Hepatocyte (in vitro differentiated cells): Measurements from ENCODE around the gene LGR4. TPM values are rescaled to one million over a fixed set of nuclear protein-coding genes. Genes with fewer than 3 reads are reported as not detected.
A peak's percentile ranks its signal among the peaks of the same experiment; 100 is the strongest.

Source experiments
- DNase-seq: peaks from one replicate; pipeline ENCODE4 v3.0.0-alpha.2; 2016; ENCODE audit warnings: low spot score
- H2AFZ ChIP-seq: fragments of 200-600 bp; sonication (generic); 2 replicates; pipeline ENCODE4 v1.6.0; 2016; ENCODE audit warnings: antibody characterized with exemption, mild to moderate bottlenecking
- H3K27ac ChIP-seq: fragments of 200-600 bp; sonication (generic); 2 replicates; pipeline ENCODE4 v1.5.1; 2016; ENCODE audit warnings: mild to moderate bottlenecking
- H3K27me3 ChIP-seq: fragments of 200-600 bp; sonication (generic); 2 replicates; pipeline ENCODE4 v1.6.1; 2016
- H3K36me3 ChIP-seq: fragments of 200-600 bp; sonication (generic); replicated peaks from 2 replicates; pipeline ENCODE4 v1.5.1; 2016; ENCODE audit warnings: low read depth; ENCODE audit not compliant: insufficient read depth
- H3K4me1 ChIP-seq: fragments of 200-600 bp; sonication (generic); 2 replicates; pipeline ENCODE4 v1.5.1; 2016; ENCODE audit warnings: mild to moderate bottlenecking, moderate library complexity; ENCODE audit not compliant: insufficient read depth
- H3K4me2 ChIP-seq: fragments of 200-600 bp; sonication (generic); 2 replicates; pipeline ENCODE4 v1.6.0; 2016
- H3K4me3 ChIP-seq: fragments of 200-600 bp; sonication (generic); 2 replicates; pipeline ENCODE4 v1.5.1; 2016; ENCODE audit warnings: mild to moderate bottlenecking
- H3K79me2 ChIP-seq: fragments of 200-600 bp; sonication (generic); 2 replicates; pipeline ENCODE4 v1.6.0; 2017; ENCODE audit warnings: mild to moderate bottlenecking
- H3K9me2 ChIP-seq: fragments of 200-600 bp; sonication (generic); replicated peaks from 2 replicates; pipeline ENCODE4 v1.6.0; 2017; ENCODE audit warnings: mild to moderate bottlenecking; ENCODE audit not compliant: insufficient read depth
- H3K9me3 ChIP-seq: fragments of 200-600 bp; sonication (generic); 2 replicates; pipeline ENCODE4 v1.5.1; 2016; ENCODE audit warnings: low read depth, mild to moderate bottlenecking
- H4K20me1 ChIP-seq: fragments of 200-600 bp; sonication (generic); 2 replicates; pipeline ENCODE4 v1.6.0; 2016; ENCODE audit warnings: mild to moderate bottlenecking; ENCODE audit not compliant: insufficient read depth, poor library complexity, severe bottlenecking
- CTCF ChIP-seq: fragments of 200-600 bp; sonication (generic); IDR thresholded peaks from 2 replicates; pipeline ENCODE4 v1.5.1; 2016; ENCODE audit warnings: antibody characterized with exemption, mild to moderate bottlenecking; ENCODE audit not compliant: poor library complexity
- EZH2 ChIP-seq: fragments of 200-600 bp; sonication (generic); IDR thresholded peaks from 2 replicates; pipeline ENCODE4 v1.6.1; 2016; ENCODE audit warnings: antibody characterized with exemption, mild to moderate bottlenecking, borderline replicate concordance
- EZH2phosphoT487 ChIP-seq: fragments of 200-600 bp; sonication (generic); IDR thresholded peaks from one replicate; pipeline ENCODE4 v1.6.1; 2018; ENCODE audit warnings: antibody characterized with exemption, mild to moderate bottlenecking, low read depth, moderate library complexity; ENCODE audit not compliant: unreplicated experiment, severe bottlenecking
- WGBS: methylation state at CpG from one replicate; pipeline ENCODE4 v1.1.6; 2016; ENCODE audit warnings: low lambda C conversion rate; ENCODE audit errors: missing lambda C conversion rate; 5-methylcytosine and 5-hydroxymethylcytosine counted together
- polyA plus RNA-seq: library from polyadenylated mRNA; unstranded; fragments of >200 nt; fragmentation: Nextera tagmentation; extraction: Ambion mirVana; gene quantifications from 2 replicates; pipeline ENCODE4 v1.2.1, GENCODE V29; 2016
- total RNA-seq: library from RNA; depleted of rRNA; stranded (reverse); fragments of >200 nt; gene quantifications from 2 replicates; pipeline ENCODE4 v1.2.3, GENCODE V29; 2014

LGR4 gene
- total and polyA plus RNA-seq, 2 experiments from 2014 or later: 27.2 to 115 TPM

DNA sequence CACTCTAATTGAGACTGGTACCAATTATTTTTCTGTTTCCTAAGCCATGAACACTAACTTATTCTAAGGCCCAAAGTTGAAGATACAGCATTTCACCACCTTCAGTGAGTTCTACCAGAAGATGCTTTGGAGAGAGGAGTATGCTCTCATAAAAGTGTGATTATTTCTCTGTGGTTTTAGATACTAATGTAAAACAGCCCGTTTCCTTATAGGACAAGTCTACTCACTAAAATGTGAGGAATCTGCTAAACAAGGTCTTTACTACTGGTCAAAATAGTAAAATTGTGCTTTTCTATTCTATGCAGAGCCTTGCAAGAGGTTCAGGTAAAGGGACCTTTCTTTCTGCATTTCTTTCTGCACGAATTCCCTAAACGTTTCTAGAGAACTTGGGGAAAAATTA is 2.4 kb downstream of the LGR4 start:
- Histone ChIP-seq H3K4me1 (peaks cover 41% of the 10 kb centered on the region), H4K20me1 (peaks cover 14% of the 10 kb centered on the region), H3K36me3 (no peaks in the 10 kb centered on the region), H3K9me3 (no peaks in the 10 kb centered on the region), H3K27ac (peak overlapping the region; percentile 89), H3K27me3 (no peaks in the 10 kb centered on the region), H2AFZ (no peak overlapping the region), H3K4me2 (peak overlapping the region; percentile 91), H3K9me2 (no peaks in the 10 kb centered on the region), H3K4me3 (peak overlapping the region; percentile 84), H3K79me2 (peaks cover 71% of the 10 kb centered on the region)
- no peak for TF ChIP-seq CTCF
- no peak for TF ChIP-seq EZH2
- TF ChIP-seq EZH2phosphoT487: no peak
- DNase-seq: no peak
- 23% methylated on average over 3 of the region's 3 CpGs for WGBS

DNA sequence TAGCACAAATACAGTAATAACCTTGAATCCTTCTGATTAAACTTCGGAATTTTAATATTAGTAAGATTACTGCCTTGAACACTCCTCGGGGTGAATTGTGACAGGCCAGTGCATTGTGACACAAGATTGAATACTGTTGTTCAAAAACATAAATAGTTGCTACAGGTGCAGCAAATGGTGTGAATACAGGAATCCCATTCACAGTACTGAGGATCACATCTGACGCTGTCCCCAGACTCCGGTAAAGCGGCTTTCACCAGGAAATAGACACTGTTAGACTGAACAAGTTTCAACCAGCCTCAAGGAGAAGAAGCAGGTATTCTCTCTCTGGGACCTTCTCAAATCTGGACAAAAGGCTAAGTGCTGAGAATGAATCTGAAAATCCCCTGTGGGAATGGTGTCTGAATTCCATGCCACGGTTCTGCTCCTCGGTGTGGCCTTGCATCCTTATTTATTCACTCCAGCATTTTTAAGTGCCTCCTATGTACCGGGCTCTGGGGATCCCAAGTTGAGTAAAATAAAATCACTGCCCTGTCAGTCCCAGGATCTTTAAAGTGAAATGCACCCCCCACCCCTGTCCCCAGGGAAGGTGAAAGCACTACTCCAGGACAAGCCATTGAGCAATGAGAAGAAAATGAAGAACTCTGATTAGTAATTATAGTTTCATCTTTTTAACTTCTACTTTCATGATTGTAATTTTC is 3.4 kb downstream of the LGR4 start:
- H3K4me3 ChIP-seq: peak overlapping the region; percentile 84
- H3K27ac ChIP-seq: peak overlapping the region; percentile 89
- H3K36me3 ChIP-seq: no peaks in the 10 kb centered on the region
- H3K4me1 ChIP-seq: peaks cover 51% of the 10 kb centered on the region
- TF ChIP-seq EZH2phosphoT487 (no peak), EZH2 (no peak), CTCF (no peak)
- H2AFZ ChIP-seq: no peak overlapping the region
- H3K4me2 ChIP-seq: peak overlapping the region; percentile 91
- H3K9me3 ChIP-seq: no peaks in the 10 kb centered on the region
- no peak for DNase-seq
- H3K79me2 ChIP-seq: peaks cover 75% of the 10 kb centered on the region
- H3K27me3 ChIP-seq: no peaks in the 10 kb centered on the region
- H4K20me1 ChIP-seq: peaks cover 17% of the 10 kb centered on the region
- no peaks in the 10 kb centered on the region for H3K9me2 ChIP-seq
- WGBS: 57% methylated on average over 8 of the region's 8 CpGs

GRCh38 chr11:27468209-27468994 is 4.2 kb downstream of the LGR4 start:
- H3K9me3 ChIP-seq: no peaks in the 10 kb centered on the region
- peaks cover 55% of the 10 kb centered on the region for H3K4me1 ChIP-seq
- peak overlapping the region; percentile 84 for H3K4me3 ChIP-seq
- TF ChIP-seq CTCF (no peak), EZH2phosphoT487 (no peak), EZH2 (no peak)
- WGBS: 67% methylated on average over 5 of the region's 5 CpGs
- no peaks in the 10 kb centered on the region for H3K36me3 ChIP-seq
- peak overlapping the region; percentile 89 for H3K27ac ChIP-seq
- H3K27me3 ChIP-seq: no peaks in the 10 kb centered on the region
- H3K79me2 ChIP-seq: peaks cover 83% of the 10 kb centered on the region
- no peaks in the 10 kb centered on the region for H3K9me2 ChIP-seq
- H4K20me1 ChIP-seq: peaks cover 17% of the 10 kb centered on the region
- no peak overlapping the region for H2AFZ ChIP-seq
- H3K4me2 ChIP-seq: peak overlapping the region; percentile 91
- peak; percentile 25 for DNase-seq
